ENCODE results near the gene NTRK1. TPM values are rescaled to one million over a fixed set of nuclear protein-coding genes. Genes with fewer than 3 reads are reported as not detected.

Gene NTRK1
- total RNA-seq, 3 donors from 2014 or later (not counting 1 experiment from before 2014, with no cell fraction given) = 1.7 to 16.7 (median 2.4) TPM

DNA sequence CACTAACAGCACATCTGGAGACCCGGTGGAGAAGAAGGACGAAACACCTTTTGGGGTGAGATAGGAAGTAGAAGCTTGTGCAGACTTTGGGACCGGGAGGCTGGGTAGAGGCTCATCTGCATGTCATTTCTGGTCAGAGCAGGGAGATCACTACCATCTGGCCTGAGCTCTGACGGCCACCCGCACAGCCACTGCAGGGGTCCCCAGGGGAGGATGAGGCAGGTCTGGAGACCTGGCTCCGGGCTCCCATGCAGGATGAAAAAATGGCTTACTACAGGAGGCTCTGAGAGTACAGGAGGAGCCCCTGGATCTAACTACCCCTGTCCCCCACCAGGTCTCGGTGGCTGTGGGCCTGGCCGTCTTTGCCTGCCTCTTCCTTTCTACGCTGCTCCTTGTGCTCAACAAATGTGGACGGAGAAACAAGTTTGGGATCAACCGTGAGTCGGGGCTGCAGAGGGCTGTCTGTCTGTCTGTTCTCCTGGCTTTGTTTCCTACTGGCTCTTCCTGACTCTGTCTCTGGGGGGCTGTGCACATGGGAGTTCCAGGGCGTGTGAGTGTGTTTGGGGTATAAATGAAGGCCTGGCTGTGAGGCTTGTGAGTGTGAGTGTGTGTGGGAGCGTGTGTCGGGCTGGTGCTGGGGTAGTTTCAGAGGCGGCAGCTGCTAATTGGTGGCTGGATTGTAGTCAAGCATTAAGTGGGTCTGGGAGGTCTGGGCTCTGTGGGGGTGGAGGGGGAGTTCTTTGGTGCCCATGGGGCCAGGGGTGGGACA, 14.1 kb downstream of the NTRK1 start:
- Histone ChIP-seq H3K4me1 (ENCODE audit: control insufficient read depth, insufficient read depth, low read length) (no peaks in the 10 kb centered on the region), H3K9me3 (ENCODE audit: control insufficient read depth, insufficient read depth, low read length) (no peaks in the 10 kb centered on the region), H3K27me3 (ENCODE audit: control insufficient read depth, insufficient read depth, low read length) (no peaks in the 10 kb centered on the region), H3K4me3 (ENCODE audit: low read length) (no peak overlapping the region), H3K27ac (ENCODE audit: low read length) (no peak overlapping the region), H3K36me3 (ENCODE audit: control insufficient read depth, insufficient read depth, low read length) (no peaks in the 10 kb centered on the region)
- H3K36me3 Mint-ChIP-seq = no peaks in the 10 kb centered on the region
- no peak for DNase-seq
- intact Hi-C loops (cut with micrococcal nuclease) = loop anchor here (5.0 kb wide), 1 partner anchor 37 kb away; no protein-coding TSS in a partner anchor
- ATAC-seq = no peak
- H3K9me3 Mint-ChIP-seq = no peaks in the 10 kb centered on the region
- peaks cover 19 to 21% of the 10 kb centered on the region in 2 donors for H3K27me3 Mint-ChIP-seq (ENCODE audit: low read depth in 2 of 2)
- H3K4me1 Mint-ChIP-seq = no peaks in the 10 kb centered on the region
- TF ChIP-seq, protein P1, sequence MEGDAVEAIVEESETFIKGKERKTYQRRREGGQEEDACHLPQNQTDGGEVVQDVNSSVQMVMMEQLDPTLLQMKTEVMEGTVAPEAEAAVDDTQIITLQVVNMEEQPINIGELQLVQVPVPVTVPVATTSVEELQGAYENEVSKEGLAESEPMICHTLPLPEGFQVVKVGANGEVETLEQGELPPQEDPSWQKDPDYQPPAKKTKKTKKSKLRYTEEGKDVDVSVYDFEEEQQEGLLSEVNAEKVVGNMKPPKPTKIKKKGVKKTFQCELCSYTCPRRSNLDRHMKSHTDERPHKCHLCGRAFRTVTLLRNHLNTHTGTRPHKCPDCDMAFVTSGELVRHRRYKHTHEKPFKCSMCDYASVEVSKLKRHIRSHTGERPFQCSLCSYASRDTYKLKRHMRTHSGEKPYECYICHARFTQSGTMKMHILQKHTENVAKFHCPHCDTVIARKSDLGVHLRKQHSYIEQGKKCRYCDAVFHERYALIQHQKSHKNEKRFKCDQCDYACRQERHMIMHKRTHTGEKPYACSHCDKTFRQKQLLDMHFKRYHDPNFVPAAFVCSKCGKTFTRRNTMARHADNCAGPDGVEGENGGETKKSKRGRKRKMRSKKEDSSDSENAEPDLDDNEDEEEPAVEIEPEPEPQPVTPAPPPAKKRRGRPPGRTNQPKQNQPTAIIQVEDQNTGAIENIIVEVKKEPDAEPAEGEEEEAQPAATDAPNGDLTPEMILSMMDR (IDR thresholded peaks at IDR 0.05) = no peak
- WGBS (ENCODE audit: insufficient coverage) = 90% methylated on average over 15 of the region's 16 CpGs
- no peak overlapping the region for H3K4me3 Mint-ChIP-seq
- H3K27ac Mint-ChIP-seq = no peak overlapping the region

DNA sequence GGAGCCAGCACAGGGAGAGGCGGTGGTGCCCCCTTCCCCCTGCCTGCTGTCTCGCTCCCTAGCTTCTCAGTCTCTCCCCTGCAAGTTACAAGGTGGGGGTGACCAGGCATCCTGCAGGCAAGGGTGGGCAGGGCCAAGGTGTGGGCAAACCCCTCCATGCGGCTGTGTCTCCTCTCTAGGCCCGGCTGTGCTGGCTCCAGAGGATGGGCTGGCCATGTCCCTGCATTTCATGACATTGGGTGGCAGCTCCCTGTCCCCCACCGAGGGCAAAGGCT, 14.6 kb downstream of the NTRK1 start:
- no peaks in the 10 kb centered on the region for H3K9me3 Mint-ChIP-seq
- no peaks in the 10 kb centered on the region for H3K36me3 Mint-ChIP-seq
- no peak overlapping the region for H3K27ac ChIP-seq (ENCODE audit: low read length)
- no peaks in the 10 kb centered on the region for H3K4me1 ChIP-seq (ENCODE audit: control insufficient read depth, insufficient read depth, low read length)
- H3K9me3 ChIP-seq (ENCODE audit: control insufficient read depth, insufficient read depth, low read length) = no peaks in the 10 kb centered on the region
- H3K4me3 ChIP-seq (ENCODE audit: low read length) = no peak overlapping the region
- no peak overlapping the region for H3K27ac Mint-ChIP-seq
- H3K27me3 ChIP-seq (ENCODE audit: control insufficient read depth, insufficient read depth, low read length) = no peaks in the 10 kb centered on the region
- peaks cover 21 to 22% of the 10 kb centered on the region in 2 donors for H3K27me3 Mint-ChIP-seq (ENCODE audit: low read depth in 2 of 2)
- no peak overlapping the region for H3K4me3 Mint-ChIP-seq
- H3K4me1 Mint-ChIP-seq = no peaks in the 10 kb centered on the region
- no peaks in the 10 kb centered on the region for H3K36me3 ChIP-seq (ENCODE audit: control insufficient read depth, insufficient read depth, low read length)
- TF ChIP-seq, protein P1 (IDR thresholded peaks at IDR 0.05) = no peak
- ATAC-seq = no peak
- intact Hi-C loops (cut with micrococcal nuclease) = no loop called here
- WGBS (ENCODE audit: insufficient coverage) = 83% methylated on average over 5 of the region's 5 CpGs
- no peak for DNase-seq

DNA sequence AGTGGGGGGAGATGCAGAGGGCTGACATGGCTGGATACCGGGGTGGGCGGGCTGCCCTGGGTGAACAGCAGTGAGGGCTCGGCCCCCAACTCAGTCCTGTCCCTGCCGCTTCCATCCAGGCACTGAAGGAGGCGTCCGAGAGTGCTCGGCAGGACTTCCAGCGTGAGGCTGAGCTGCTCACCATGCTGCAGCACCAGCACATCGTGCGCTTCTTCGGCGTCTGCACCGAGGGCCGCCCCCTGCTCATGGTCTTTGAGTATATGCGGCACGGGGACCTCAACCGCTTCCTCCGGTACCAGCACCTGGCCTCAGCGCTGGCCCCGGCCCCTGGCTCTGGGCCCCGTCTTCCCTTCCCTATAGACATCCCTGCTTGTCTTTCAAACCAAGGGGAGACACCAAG, 15.6 kb downstream of the NTRK1 start:
- Histone ChIP-seq H3K4me1 (ENCODE audit: control insufficient read depth, insufficient read depth, low read length) (no peaks in the 10 kb centered on the region), H3K9me3 (ENCODE audit: control insufficient read depth, insufficient read depth, low read length) (no peaks in the 10 kb centered on the region), H3K27ac (ENCODE audit: low read length) (no peak overlapping the region), H3K4me3 (ENCODE audit: low read length) (no peak overlapping the region), H3K36me3 (ENCODE audit: control insufficient read depth, insufficient read depth, low read length) (no peaks in the 10 kb centered on the region), H3K27me3 (ENCODE audit: control insufficient read depth, insufficient read depth, low read length) (no peaks in the 10 kb centered on the region)
- no peak for DNase-seq
- intact Hi-C loops (cut with micrococcal nuclease) = no loop called here
- H3K27me3 Mint-ChIP-seq (ENCODE audit: low read depth in 2 of 2) = peaks cover 21 to 22% of the 10 kb centered on the region in 2 donors
- H3K4me1 Mint-ChIP-seq = no peaks in the 10 kb centered on the region
- no peak overlapping the region for H3K4me3 Mint-ChIP-seq
- no peaks in the 10 kb centered on the region for H3K36me3 Mint-ChIP-seq
- H3K27ac Mint-ChIP-seq = no peak overlapping the region
- TF ChIP-seq, protein P1 (IDR thresholded peaks at IDR 0.05) = no peak
- H3K9me3 Mint-ChIP-seq = no peaks in the 10 kb centered on the region
- 50% methylated on average over 21 of the region's 21 CpGs for WGBS (ENCODE audit: insufficient coverage)
- ATAC-seq = no peak
